Measurements from ENCODE around the gene C1QL2. TPM values are rescaled to one million over a fixed set of nuclear protein-coding genes. Genes with fewer than 3 reads are reported as not detected.

Gene C1QL2
- polyA plus RNA-seq, 4 donors, result not detected

- FAIRE-seq, result no peak
- Histone ChIP-seq H3K27ac (ENCODE audit: low read depth in 1 of 3, low read length in 2 of 3) (no peak overlapping the region), H3K4me3 (ENCODE audit: low read depth in 1 of 3, low read length in 3 of 3) (no peak overlapping the region), H3K27me3 (ENCODE audit: control insufficient read depth in 3 of 3, insufficient read depth in 3 of 3, low read length in 3 of 3) (no peaks in the 10 kb centered on the region), H3K4me1 (ENCODE audit: control insufficient read depth in 3 of 3, insufficient read depth in 2 of 3, low read depth in 1 of 3, low read length in 2 of 3) (no peaks in the 10 kb centered on the region), H3K9me3 (ENCODE audit: control insufficient read depth in 2 of 2, insufficient read depth in 1 of 2, low read depth in 1 of 2, low read length in 1 of 2) (no peaks in the 10 kb centered on the region), H3K36me3 (ENCODE audit: control insufficient read depth in 3 of 3, insufficient read depth in 2 of 3, low read depth in 1 of 3, low read length in 3 of 3) (no peaks in the 10 kb centered on the region)
- DNase-seq, result no peak
- 83 to 86% (median 85%) methylated on average over 13 of the region's 13 CpGs for WGBS, 3 donors
These were observed 23.4 kb upstream of the C1QL2 start for GRCh38 chr2:119181791-119182445.

GRCh38 chr2:119181391-119181790 is 22.8 kb upstream of the C1QL2 start:
- H3K4me3 ChIP-seq (ENCODE audit: low read depth in 1 of 3, low read length in 3 of 3), result no peak overlapping the region
- 86 to 93% (median 91%) methylated on average over 10 of the region's 10 CpGs for WGBS, 3 donors
- no peaks in the 10 kb centered on the region for H3K9me3 ChIP-seq (ENCODE audit: control insufficient read depth in 2 of 2, insufficient read depth in 1 of 2, low read depth in 1 of 2, low read length in 1 of 2)
- FAIRE-seq, result no peak
- no peaks in the 10 kb centered on the region for H3K27me3 ChIP-seq (ENCODE audit: control insufficient read depth in 3 of 3, insufficient read depth in 3 of 3, low read length in 3 of 3)
- H3K27ac ChIP-seq (ENCODE audit: low read depth in 1 of 3, low read length in 2 of 3), result no peak overlapping the region
- no peaks in the 10 kb centered on the region for H3K36me3 ChIP-seq (ENCODE audit: control insufficient read depth in 3 of 3, insufficient read depth in 2 of 3, low read depth in 1 of 3, low read length in 3 of 3)
- no peaks in the 10 kb centered on the region for H3K4me1 ChIP-seq (ENCODE audit: control insufficient read depth in 3 of 3, insufficient read depth in 2 of 3, low read depth in 1 of 3, low read length in 2 of 3)
- no peak for DNase-seq

GRCh38 chr2:119180892-119181291 is 22.3 kb upstream of the C1QL2 start:
- no peak overlapping the region for H3K27ac ChIP-seq (ENCODE audit: low read depth in 1 of 3, low read length in 2 of 3)
- H3K27me3 ChIP-seq (ENCODE audit: control insufficient read depth in 3 of 3, insufficient read depth in 3 of 3, low read length in 3 of 3), result no peaks in the 10 kb centered on the region
- no peaks in the 10 kb centered on the region for H3K36me3 ChIP-seq (ENCODE audit: control insufficient read depth in 3 of 3, insufficient read depth in 2 of 3, low read depth in 1 of 3, low read length in 3 of 3)
- FAIRE-seq (no peak), DNase-seq (no peak)
- 50 to 65% (median 60%) methylated on average over 5 of the region's 5 CpGs for WGBS, 3 donors
- H3K4me1 ChIP-seq (ENCODE audit: control insufficient read depth in 3 of 3, insufficient read depth in 2 of 3, low read depth in 1 of 3, low read length in 2 of 3), result no peaks in the 10 kb centered on the region
- no peaks in the 10 kb centered on the region for H3K9me3 ChIP-seq (ENCODE audit: control insufficient read depth in 2 of 2, insufficient read depth in 1 of 2, low read depth in 1 of 2, low read length in 1 of 2)
- no peak overlapping the region for H3K4me3 ChIP-seq (ENCODE audit: low read depth in 1 of 3, low read length in 3 of 3)

GRCh38 chr2:119179991-119180390 is 21.4 kb upstream of the C1QL2 start:
- DNase-seq (no peak), FAIRE-seq (no peak)
- H3K9me3 ChIP-seq (ENCODE audit: control insufficient read depth in 2 of 2, insufficient read depth in 1 of 2, low read depth in 1 of 2, low read length in 1 of 2), result no peaks in the 10 kb centered on the region
- H3K27ac ChIP-seq (ENCODE audit: low read depth in 1 of 3, low read length in 2 of 3), result no peak overlapping the region
- no peaks in the 10 kb centered on the region for H3K36me3 ChIP-seq (ENCODE audit: control insufficient read depth in 3 of 3, insufficient read depth in 2 of 3, low read depth in 1 of 3, low read length in 3 of 3)
- H3K4me3 ChIP-seq (ENCODE audit: low read depth in 1 of 3, low read length in 3 of 3), result no peak overlapping the region
- H3K27me3 ChIP-seq (ENCODE audit: control insufficient read depth in 3 of 3, insufficient read depth in 3 of 3, low read length in 3 of 3), result no peaks in the 10 kb centered on the region
- no peaks in the 10 kb centered on the region for H3K4me1 ChIP-seq (ENCODE audit: control insufficient read depth in 3 of 3, insufficient read depth in 2 of 3, low read depth in 1 of 3, low read length in 2 of 3)
- 83 to 90% (median 85%) methylated on average over 7 of the region's 7 CpGs for WGBS, 3 donors

- no peak for FAIRE-seq
- H3K27me3 ChIP-seq (ENCODE audit: control insufficient read depth in 3 of 3, insufficient read depth in 3 of 3, low read length in 3 of 3), result no peaks in the 10 kb centered on the region
- H3K36me3 ChIP-seq (ENCODE audit: control insufficient read depth in 3 of 3, insufficient read depth in 2 of 3, low read depth in 1 of 3, low read length in 3 of 3), result no peaks in the 10 kb centered on the region
- DNase-seq, result no peak
- 36 to 71% (median 65%) methylated on average over 2 of the region's 2 CpGs for WGBS, 3 donors
- H3K4me3 ChIP-seq (ENCODE audit: low read depth in 1 of 3, low read length in 3 of 3), result no peak overlapping the region
- H3K9me3 ChIP-seq (ENCODE audit: control insufficient read depth in 2 of 2, insufficient read depth in 1 of 2, low read depth in 1 of 2, low read length in 1 of 2), result no peaks in the 10 kb centered on the region
- no peak overlapping the region for H3K27ac ChIP-seq (ENCODE audit: low read depth in 1 of 3, low read length in 2 of 3)
- no peaks in the 10 kb centered on the region for H3K4me1 ChIP-seq (ENCODE audit: control insufficient read depth in 3 of 3, insufficient read depth in 2 of 3, low read depth in 1 of 3, low read length in 2 of 3)
These were observed 20.7 kb upstream of the C1QL2 start for GRCh38 chr2:119179202-119179601.

- FAIRE-seq, result no peak
- H3K4me3 ChIP-seq (ENCODE audit: low read depth in 1 of 3, low read length in 3 of 3), result no peak overlapping the region
- no peak overlapping the region for H3K27ac ChIP-seq (ENCODE audit: low read depth in 1 of 3, low read length in 2 of 3)
These were observed 20.2 kb upstream of the C1QL2 start for GRCh38 chr2:119178776-119179175.

GRCh38 chr2:119177838-119178190 is 19.3 kb upstream of the C1QL2 start:
- Histone ChIP-seq H3K27ac (ENCODE audit: low read depth in 1 of 3, low read length in 2 of 3) (no peak overlapping the region), H3K36me3 (ENCODE audit: control insufficient read depth in 3 of 3, insufficient read depth in 2 of 3, low read depth in 1 of 3, low read length in 3 of 3) (no peaks in the 10 kb centered on the region), H3K4me3 (ENCODE audit: low read depth in 1 of 3, low read length in 3 of 3) (no peak overlapping the region), H3K4me1 (ENCODE audit: control insufficient read depth in 3 of 3, insufficient read depth in 2 of 3, low read depth in 1 of 3, low read length in 2 of 3) (no peaks in the 10 kb centered on the region), H3K9me3 (ENCODE audit: control insufficient read depth in 2 of 2, insufficient read depth in 1 of 2, low read depth in 1 of 2, low read length in 1 of 2) (no peaks in the 10 kb centered on the region), H3K27me3 (ENCODE audit: control insufficient read depth in 3 of 3, insufficient read depth in 3 of 3, low read length in 3 of 3) (no peaks in the 10 kb centered on the region)
- DNase-seq, result no peak
- no peak for FAIRE-seq
- 54 to 66% (median 59%) methylated on average over 4 of the region's 4 CpGs for WGBS, 3 donors

More at GRCh38 chr2:119178776-119179175, 20.2 kb upstream of the C1QL2 start:
- H3K4me1 ChIP-seq (ENCODE audit: control insufficient read depth in 3 of 3, insufficient read depth in 2 of 3, low read depth in 1 of 3, low read length in 2 of 3), result no peaks in the 10 kb centered on the region
- no peaks in the 10 kb centered on the region for H3K36me3 ChIP-seq (ENCODE audit: control insufficient read depth in 3 of 3, insufficient read depth in 2 of 3, low read depth in 1 of 3, low read length in 3 of 3)
- WGBS, 3 donors, result 81 to 96% (median 88%) methylated on average over 6 of the region's 6 CpGs
- no peaks in the 10 kb centered on the region for H3K27me3 ChIP-seq (ENCODE audit: control insufficient read depth in 3 of 3, insufficient read depth in 3 of 3, low read length in 3 of 3)
- H3K9me3 ChIP-seq (ENCODE audit: control insufficient read depth in 2 of 2, insufficient read depth in 1 of 2, low read depth in 1 of 2, low read length in 1 of 2), result no peaks in the 10 kb centered on the region
- DNase-seq, result no peak

GRCh38 chr2:119177171-119177837 is 18.8 kb upstream of the C1QL2 start:
- Histone ChIP-seq H3K4me1 (ENCODE audit: control insufficient read depth in 3 of 3, insufficient read depth in 2 of 3, low read depth in 1 of 3, low read length in 2 of 3) (no peaks in the 10 kb centered on the region), H3K27ac (ENCODE audit: low read depth in 1 of 3, low read length in 2 of 3) (no peak overlapping the region), H3K27me3 (ENCODE audit: control insufficient read depth in 3 of 3, insufficient read depth in 3 of 3, low read length in 3 of 3) (no peaks in the 10 kb centered on the region), H3K4me3 (ENCODE audit: low read depth in 1 of 3, low read length in 3 of 3) (no peak overlapping the region), H3K36me3 (ENCODE audit: control insufficient read depth in 3 of 3, insufficient read depth in 2 of 3, low read depth in 1 of 3, low read length in 3 of 3) (no peaks in the 10 kb centered on the region), H3K9me3 (ENCODE audit: control insufficient read depth in 2 of 2, insufficient read depth in 1 of 2, low read depth in 1 of 2, low read length in 1 of 2) (no peaks in the 10 kb centered on the region)
- FAIRE-seq, result no peak
- DNase-seq, result no peak
- 76 to 85% (median 84%) methylated on average over 12 of the region's 12 CpGs for WGBS, 3 donors

GRCh38 chr2:119175517-119175916 is 17.0 kb upstream of the C1QL2 start:
- H3K36me3 ChIP-seq (ENCODE audit: control insufficient read depth in 3 of 3, insufficient read depth in 2 of 3, low read depth in 1 of 3, low read length in 3 of 3), result no peaks in the 10 kb centered on the region
- FAIRE-seq, result no peak

More at GRCh38 chr2:119175517-119175916, 17.0 kb upstream of the C1QL2 start:
- Histone ChIP-seq H3K27ac (ENCODE audit: low read depth in 1 of 3, low read length in 2 of 3) (no peak overlapping the region), H3K27me3 (ENCODE audit: control insufficient read depth in 3 of 3, insufficient read depth in 3 of 3, low read length in 3 of 3) (no peaks in the 10 kb centered on the region), H3K9me3 (ENCODE audit: control insufficient read depth in 2 of 2, insufficient read depth in 1 of 2, low read depth in 1 of 2, low read length in 1 of 2) (no peaks in the 10 kb centered on the region), H3K4me1 (ENCODE audit: control insufficient read depth in 3 of 3, insufficient read depth in 2 of 3, low read depth in 1 of 3, low read length in 2 of 3) (no peaks in the 10 kb centered on the region), H3K4me3 (ENCODE audit: low read depth in 1 of 3, low read length in 3 of 3) (no peak overlapping the region)
- no peak for DNase-seq
- WGBS, 3 donors, result 76 to 86% (median 82%) methylated on average over 10 of the region's 10 CpGs
